MCF 10A (cell line): ENCODE data around the gene ATOH1. TPM values are rescaled to one million over a fixed set of nuclear protein-coding genes. Genes with fewer than 3 reads are reported as not detected.
A peak's percentile ranks its signal among the peaks of the same experiment; 100 is the strongest.

Source experiments
- BruUV-seq: library from RNA; stranded (reverse); fragments of 400-500 nt; replicated peaks from 2 replicates; lab custom pipeline; 2021; lab: Mats Ljungman, UMichigan
- CTCF ChIA-PET: fragments of 300-600 bp; sonication (Branson Sonifier 250); formaldehyde crosslinking; extraction: SDS; loops from one replicate; lab custom pipeline; 2021; ENCODE audit warnings: antibody characterized with exemption, inconsistent platforms; lab: Yijun Ruan, JAX
- POLR2A ChIA-PET: fragments of 300-600, 350-650 bp; sonication (Branson Sonifier 250); formaldehyde crosslinking; extraction: SDS; loops from one replicate; lab custom pipeline; 2020; ENCODE audit warnings: antibody characterized with exemption, inconsistent platforms; lab: Yijun Ruan, JAX
- DNase-seq: peaks from one replicate; pipeline ENCODE4 v3.0.0-alpha.2; 2018; ENCODE audit not compliant: unreplicated experiment
- H3K27ac Mint-ChIP-seq: one replicate; pipeline ENCODE4 v1.8.0; 2022; ENCODE audit warnings: mild to moderate bottlenecking, low read depth, mixed read lengths; ENCODE audit not compliant: unreplicated experiment
- H3K27me3 Mint-ChIP-seq: one replicate; pipeline ENCODE4 v1.8.0; 2022; ENCODE audit warnings: mixed read lengths; ENCODE audit not compliant: insufficient read depth, unreplicated experiment
- H3K36me3 Mint-ChIP-seq: one replicate; pipeline ENCODE4 v1.8.0; 2022; ENCODE audit warnings: mild to moderate bottlenecking, moderate library complexity, mixed read lengths; ENCODE audit not compliant: insufficient read depth, unreplicated experiment
- H3K4me1 Mint-ChIP-seq: one replicate; pipeline ENCODE4 v1.8.0; 2022; ENCODE audit warnings: mixed read lengths; ENCODE audit not compliant: insufficient read depth, unreplicated experiment
- H3K4me3 Mint-ChIP-seq: one replicate; pipeline ENCODE4 v1.8.0; 2022; ENCODE audit warnings: mild to moderate bottlenecking, moderate library complexity, mixed read lengths; ENCODE audit not compliant: unreplicated experiment
- H3K9me3 Mint-ChIP-seq: one replicate; pipeline ENCODE4 v1.8.0; 2022; ENCODE audit warnings: mixed read lengths; ENCODE audit not compliant: unreplicated experiment
- CTCF ChIP-seq: fragments of 200-600 bp; IDR thresholded peaks from one replicate; pipeline ENCODE4 v1.8.0; 2022; ENCODE audit warnings: antibody characterized with exemption, mild to moderate bottlenecking; ENCODE audit not compliant: unreplicated experiment
- intact Hi-C: fragments of 100-400 bp; cut with micrococcal nuclease; formaldehyde crosslinking; loops from 2 replicates; pipeline ENCODE4 v1.14.1; 2022
- total RNA-seq: library from RNA; stranded (reverse); gene quantifications from 2 replicates; pipeline ENCODE4 v1.2.3, GENCODE V29; 2022

ATOH1 gene
- total RNA-seq, 1 experiment from 2014 or later: not detected

- DNase-seq: no peak
- POLR2A ChIA-PET: interaction anchor here (0.9 kb wide), 1 partner anchor 9 kb away, joined by 4 read pairs; no protein-coding TSS in a partner anchor
- Mint-ChIP-seq H3K27me3 (no peaks in the 10 kb centered on the region), H3K4me3 (no peak overlapping the region), H3K36me3 (no peaks in the 10 kb centered on the region), H3K9me3 (no peaks in the 10 kb centered on the region), H3K27ac (no peak overlapping the region), H3K4me1 (peaks cover 14% of the 10 kb centered on the region)
- BruUV-seq: no TSS peak
- no peak for TF ChIP-seq CTCF
- intact Hi-C loops: no loop called here
- CTCF ChIA-PET: no interaction called here
Measured at GRCh38 chr4:93814722-93815121, 13.8 kb upstream of the ATOH1 start.

GRCh38 chr4:93825551-93826216, 2.9 kb upstream of the ATOH1 start:
- no peak overlapping the region for H3K4me3 Mint-ChIP-seq
- TF ChIP-seq CTCF: no peak
- H3K27ac Mint-ChIP-seq: no peak overlapping the region
- ChIA-PET CTCF (no interaction called here), POLR2A (no interaction called here)
- H3K9me3 Mint-ChIP-seq: no peaks in the 10 kb centered on the region
- H3K27me3 Mint-ChIP-seq: peaks cover 12% of the 10 kb centered on the region
- no peaks in the 10 kb centered on the region for H3K36me3 Mint-ChIP-seq
- no peak for DNase-seq
- intact Hi-C loops: no loop called here
- BruUV-seq: no TSS peak
- H3K4me1 Mint-ChIP-seq: no peaks in the 10 kb centered on the region

GRCh38 chr4:93827272-93827947, 1.1 kb upstream of the ATOH1 start:
- Mint-ChIP-seq H3K9me3 (no peaks in the 10 kb centered on the region), H3K4me3 (peak overlapping the region; percentile 88), H3K36me3 (no peaks in the 10 kb centered on the region), H3K27me3 (peaks cover 27% of the 10 kb centered on the region), H3K27ac (no peak overlapping the region), H3K4me1 (no peaks in the 10 kb centered on the region)
- DNase-seq: no peak
- intact Hi-C loops: no loop called here
- TF ChIP-seq CTCF: no peak
- no TSS peak for BruUV-seq
- CTCF ChIA-PET: interaction anchor here (0.6 to 1.8 kb wide), 4 partner anchors 16 to 739 kb away, joined by 3 to 4 read pairs (median 4); no protein-coding TSS in a partner anchor
- POLR2A ChIA-PET: no interaction called here

- no peak for TF ChIP-seq CTCF
- DNase-seq: peak; percentile 17
- POLR2A ChIA-PET: no interaction called here
Measured at GRCh38 chr4:93828995-93829819, 654 bp downstream of the ATOH1 start.

More at GRCh38 chr4:93828995-93829819, 654 bp downstream of the ATOH1 start:
- Mint-ChIP-seq H3K27ac (no peak overlapping the region), H3K9me3 (no peaks in the 10 kb centered on the region), H3K27me3 (peaks cover 27% of the 10 kb centered on the region), H3K4me3 (peak overlapping the region; percentile 88), H3K36me3 (no peaks in the 10 kb centered on the region), H3K4me1 (no peaks in the 10 kb centered on the region)
- BruUV-seq: no TSS peak
- CTCF ChIA-PET: interaction anchor here (0.7 to 1.1 kb wide), 2 partner anchors 13 to 17 kb away, joined by 3 to 5 read pairs; no protein-coding TSS in a partner anchor
- intact Hi-C loops: no loop called here
